ENCODE results near the gene MRS2. TPM values are rescaled to one million over a fixed set of nuclear protein-coding genes. Genes with fewer than 3 reads are reported as not detected.

Gene MRS2
- polyA plus RNA-seq, 1 donor from 2014 or later, result 47.9 TPM

- Histone ChIP-seq H3K4me2 (ENCODE audit: low read length) (no peak overlapping the region), H3K4me3 (ENCODE audit: low read length) (no peak overlapping the region), H3K36me3 (ENCODE audit: insufficient read depth, low read length) (peaks cover 12% of the 10 kb centered on the region), H4K20me1 (ENCODE audit: insufficient read depth) (no peaks in the 10 kb centered on the region), H3K9me2 (ENCODE audit: insufficient read depth, low read length) (no peaks in the 10 kb centered on the region), H2AFZ (ENCODE audit: low read depth, low read length) (no peak overlapping the region), H3K9me3 (ENCODE audit: low read length) (no peaks in the 10 kb centered on the region), H3K79me2 (replicated peaks; ENCODE audit: insufficient read depth, low read length) (peaks cover 28% of the 10 kb centered on the region), H3K27ac (ENCODE audit: low read length) (no peak overlapping the region), H3K9ac (ENCODE audit: low read length) (no peak overlapping the region), H3K27me3 (ENCODE audit: insufficient read depth, low read depth, low read length) (no peaks in the 10 kb centered on the region), H3F3A (ENCODE audit: insufficient read depth, low read length, poor library complexity, severe bottlenecking) (no peaks in the 10 kb centered on the region)
- TF ChIP-seq TAF1 (IDR thresholded peaks at IDR 0.05; ENCODE audit: low read depth) (no peak), EP300 (conservative IDR thresholded peaks at IDR 0.05; ENCODE audit: poor library complexity, severe bottlenecking) (no peak), POLR2AphosphoS5 (IDR thresholded peaks at IDR 0.05) (no peak)
These were observed 2.5 kb downstream of the MRS2 start for GRCh38 chr6:24405262-24405661.

- Histone ChIP-seq H3F3A (ENCODE audit: insufficient read depth, low read length, poor library complexity, severe bottlenecking) (no peaks in the 10 kb centered on the region), H3K9me3 (ENCODE audit: low read length) (no peaks in the 10 kb centered on the region), H3K79me2 (replicated peaks; ENCODE audit: insufficient read depth, low read length) (peaks cover 21% of the 10 kb centered on the region), H3K36me3 (ENCODE audit: insufficient read depth, low read length) (peaks cover 24% of the 10 kb centered on the region), H3K9ac (ENCODE audit: low read length) (no peak overlapping the region), H3K27me3 (ENCODE audit: insufficient read depth, low read depth, low read length) (no peaks in the 10 kb centered on the region), H3K4me3 (ENCODE audit: low read length) (no peak overlapping the region), H3K9me2 (ENCODE audit: insufficient read depth, low read length) (no peaks in the 10 kb centered on the region), H4K20me1 (ENCODE audit: insufficient read depth) (no peaks in the 10 kb centered on the region), H3K4me2 (ENCODE audit: low read length) (no peak overlapping the region), H2AFZ (ENCODE audit: low read depth, low read length) (no peak overlapping the region), H3K27ac (ENCODE audit: low read length) (no peak overlapping the region)
- no peak for TF ChIP-seq RAD21 (conservative IDR thresholded peaks at IDR 0.05)
- no peak for TF ChIP-seq EZH2 (IDR thresholded peaks at IDR 0.05; ENCODE audit: borderline replicate concordance, insufficient read depth, low read length, poor library complexity, severe bottlenecking)
- TF ChIP-seq POLR2AphosphoS5 (IDR thresholded peaks at IDR 0.05), result no peak
- TF ChIP-seq MXI1 (conservative IDR thresholded peaks at IDR 0.05; ENCODE audit: poor library complexity, severe bottlenecking), result no peak
- TF ChIP-seq TAF1 (IDR thresholded peaks at IDR 0.05; ENCODE audit: low read depth), result no peak
- TF ChIP-seq, protein P1, sequence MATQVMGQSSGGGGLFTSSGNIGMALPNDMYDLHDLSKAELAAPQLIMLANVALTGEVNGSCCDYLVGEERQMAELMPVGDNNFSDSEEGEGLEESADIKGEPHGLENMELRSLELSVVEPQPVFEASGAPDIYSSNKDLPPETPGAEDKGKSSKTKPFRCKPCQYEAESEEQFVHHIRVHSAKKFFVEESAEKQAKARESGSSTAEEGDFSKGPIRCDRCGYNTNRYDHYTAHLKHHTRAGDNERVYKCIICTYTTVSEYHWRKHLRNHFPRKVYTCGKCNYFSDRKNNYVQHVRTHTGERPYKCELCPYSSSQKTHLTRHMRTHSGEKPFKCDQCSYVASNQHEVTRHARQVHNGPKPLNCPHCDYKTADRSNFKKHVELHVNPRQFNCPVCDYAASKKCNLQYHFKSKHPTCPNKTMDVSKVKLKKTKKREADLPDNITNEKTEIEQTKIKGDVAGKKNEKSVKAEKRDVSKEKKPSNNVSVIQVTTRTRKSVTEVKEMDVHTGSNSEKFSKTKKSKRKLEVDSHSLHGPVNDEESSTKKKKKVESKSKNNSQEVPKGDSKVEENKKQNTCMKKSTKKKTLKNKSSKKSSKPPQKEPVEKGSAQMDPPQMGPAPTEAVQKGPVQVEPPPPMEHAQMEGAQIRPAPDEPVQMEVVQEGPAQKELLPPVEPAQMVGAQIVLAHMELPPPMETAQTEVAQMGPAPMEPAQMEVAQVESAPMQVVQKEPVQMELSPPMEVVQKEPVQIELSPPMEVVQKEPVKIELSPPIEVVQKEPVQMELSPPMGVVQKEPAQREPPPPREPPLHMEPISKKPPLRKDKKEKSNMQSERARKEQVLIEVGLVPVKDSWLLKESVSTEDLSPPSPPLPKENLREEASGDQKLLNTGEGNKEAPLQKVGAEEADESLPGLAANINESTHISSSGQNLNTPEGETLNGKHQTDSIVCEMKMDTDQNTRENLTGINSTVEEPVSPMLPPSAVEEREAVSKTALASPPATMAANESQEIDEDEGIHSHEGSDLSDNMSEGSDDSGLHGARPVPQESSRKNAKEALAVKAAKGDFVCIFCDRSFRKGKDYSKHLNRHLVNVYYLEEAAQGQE (IDR thresholded peaks at IDR 0.05; ENCODE audit: borderline replicate concordance), result no peak
- no peak for TF ChIP-seq EP300 (conservative IDR thresholded peaks at IDR 0.05; ENCODE audit: poor library complexity, severe bottlenecking)
- TF ChIP-seq SMC3 (conservative IDR thresholded peaks at IDR 0.05; ENCODE audit: poor library complexity), result no peak
- no peak for TF ChIP-seq CTCF (IDR thresholded peaks at IDR 0.05; ENCODE audit: poor library complexity, severe bottlenecking)
These were observed 6.1 kb downstream of the MRS2 start for GRCh38 chr6:24408719-24409410.
